GM18505 (cell line): ENCODE measurements around the gene LRRTM3.

Source experiments
- ATAC-seq: cut with Tn5 transposase; IDR thresholded peaks from one replicate; pipeline ENCODE4 v1.9.1; 2021; ENCODE audit not compliant: unreplicated experiment
- POLR2A ChIP-seq: IDR thresholded peaks from 4 replicates; pipeline ENCODE4 v1.6.1; 2011; ENCODE audit warnings: borderline replicate concordance; ENCODE audit not compliant: insufficient read depth, insufficient read length; ENCODE audit errors: extremely low read depth

LRRTM3 gene

DNA sequence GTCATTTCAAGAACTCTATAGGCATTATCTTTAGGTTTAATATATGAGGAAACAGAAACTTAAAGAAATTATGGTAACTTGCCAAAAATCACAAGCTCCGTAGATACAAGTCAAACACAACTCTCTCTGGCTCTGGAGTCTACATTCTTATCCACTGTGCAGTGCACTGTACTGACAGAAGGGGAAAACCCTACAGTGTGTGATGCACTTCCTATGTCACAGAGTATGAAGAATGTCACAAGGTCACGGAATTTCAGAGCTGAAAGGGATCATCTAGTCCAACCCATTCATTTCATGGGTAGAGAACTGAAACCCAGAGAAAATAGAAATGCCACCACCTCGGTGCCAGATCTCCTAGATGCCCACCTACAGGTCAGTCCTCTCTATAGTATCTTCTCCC lies 86.1 kb downstream of the LRRTM3 start:
- no peak for ATAC-seq
- no peak for TF ChIP-seq POLR2A

GRCh38 chr10:67015225-67015624 lies 89.4 kb downstream of the LRRTM3 start:
- ATAC-seq: no peak
- no peak for TF ChIP-seq POLR2A

DNA sequence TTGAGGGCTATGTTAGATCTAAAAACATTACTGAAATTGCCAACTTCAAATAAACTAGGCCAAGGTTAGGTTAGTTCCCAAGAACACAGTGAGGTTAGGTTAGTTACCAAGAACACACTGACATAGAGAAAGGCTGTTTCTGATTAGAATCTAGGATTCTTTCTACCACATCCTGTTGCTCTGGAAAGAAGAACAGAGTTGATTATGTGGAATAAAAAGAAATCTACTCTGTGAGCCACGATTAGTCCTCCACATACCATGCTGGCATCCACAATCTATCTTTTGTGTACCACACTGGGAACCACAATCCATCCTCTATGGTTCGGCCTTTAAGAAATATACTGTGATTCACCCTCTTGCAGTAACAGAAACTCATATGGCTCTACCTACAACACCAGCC lies 91.4 kb downstream of the LRRTM3 start:
- no peak for ATAC-seq
- no peak for TF ChIP-seq POLR2A

DNA sequence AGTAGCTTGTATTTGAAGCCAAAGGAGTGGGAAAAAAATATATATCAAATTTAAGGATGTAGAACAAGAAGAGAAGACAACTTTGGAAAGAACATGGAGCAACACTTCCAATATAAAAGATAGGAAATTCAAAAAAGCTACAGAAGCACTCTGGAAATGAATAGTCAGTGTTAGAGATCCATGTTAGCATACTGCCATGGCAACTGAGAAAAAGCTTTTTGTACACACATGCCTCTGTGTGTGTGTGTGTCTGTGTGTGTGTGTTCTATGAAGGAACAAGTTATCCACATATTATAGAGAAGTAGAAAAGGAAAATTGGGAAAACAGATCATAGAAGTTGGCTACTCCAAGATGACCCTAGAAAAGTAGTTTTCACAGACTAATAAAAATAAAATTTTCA lies 96.3 kb downstream of the LRRTM3 start:
- no peak for ATAC-seq
- TF ChIP-seq POLR2A: no peak

DNA sequence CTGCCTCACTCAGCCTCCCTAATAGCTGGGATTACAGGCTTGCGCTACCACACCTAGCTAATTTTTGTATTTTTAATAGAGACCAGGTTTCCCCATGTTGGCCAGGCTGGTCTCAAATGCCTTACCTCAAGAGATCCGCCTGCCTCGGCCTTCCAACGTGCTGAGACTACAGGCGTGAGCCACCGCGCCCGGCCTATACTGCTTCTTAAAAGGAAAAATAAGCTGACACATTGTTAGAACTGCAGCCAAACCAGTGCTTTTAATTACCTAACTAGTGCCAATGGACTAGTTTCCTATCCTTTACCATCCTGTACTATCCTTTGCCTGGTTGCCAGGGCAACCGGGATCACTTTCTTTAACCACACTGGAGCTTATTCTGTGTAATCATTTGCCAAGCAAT lies 108.0 kb downstream of the LRRTM3 start:
- no peak for ATAC-seq

GRCh38 chr10:67036808-67037207 lies 111.0 kb downstream of the LRRTM3 start:
- ATAC-seq: no peak
- TF ChIP-seq POLR2A: no peak

More for the DNA sequence above, 108.0 kb downstream of the LRRTM3 start:
- no peak for TF ChIP-seq POLR2A

GRCh38 chr10:67043041-67043440 lies 117.2 kb downstream of the LRRTM3 start:
- no peak for TF ChIP-seq POLR2A
- no peak for ATAC-seq

GRCh38 chr10:67045404-67045803 lies 119.6 kb downstream of the LRRTM3 start:
- TF ChIP-seq POLR2A: no peak
- no peak for ATAC-seq

DNA sequence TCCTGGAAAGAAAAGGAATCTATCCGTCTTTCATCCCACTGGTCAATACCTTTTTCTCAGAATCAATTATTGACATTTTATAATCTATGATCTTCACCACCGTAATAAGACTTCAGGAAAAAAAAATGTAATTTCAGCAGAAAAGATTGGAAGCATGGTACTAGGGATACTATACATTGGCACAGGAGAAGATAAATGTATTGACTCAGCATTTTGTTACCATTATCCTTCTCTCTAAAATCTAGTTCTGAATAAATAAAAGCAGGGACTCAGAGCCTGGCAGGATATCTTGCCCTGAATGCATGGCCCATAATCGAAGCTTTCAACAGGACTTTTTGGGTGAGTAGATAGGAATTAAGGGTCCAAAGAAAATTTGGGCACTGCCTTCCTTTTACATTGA lies 120.7 kb downstream of the LRRTM3 start:
- no peak for TF ChIP-seq POLR2A
- ATAC-seq: no peak

DNA sequence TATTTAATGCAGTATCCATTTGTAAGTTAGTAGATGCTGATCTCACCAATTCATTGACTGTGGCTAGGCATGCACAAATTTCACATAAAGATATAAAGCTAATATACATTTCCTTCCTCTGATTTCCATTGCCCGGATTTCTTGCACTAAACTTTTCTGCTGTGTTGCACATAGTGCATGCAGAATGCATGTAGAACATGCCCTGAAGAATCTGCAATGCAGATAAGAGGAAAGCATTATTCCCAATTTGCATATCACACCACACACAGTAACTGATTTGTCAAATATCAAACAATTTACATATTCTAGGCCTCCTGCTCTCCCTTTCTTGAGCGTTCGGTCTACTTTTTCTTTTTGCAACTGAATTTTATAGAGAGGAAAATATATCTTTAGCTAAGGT lies 124.2 kb downstream of the LRRTM3 start:
- TF ChIP-seq POLR2A: no peak
- ATAC-seq: no peak

DNA sequence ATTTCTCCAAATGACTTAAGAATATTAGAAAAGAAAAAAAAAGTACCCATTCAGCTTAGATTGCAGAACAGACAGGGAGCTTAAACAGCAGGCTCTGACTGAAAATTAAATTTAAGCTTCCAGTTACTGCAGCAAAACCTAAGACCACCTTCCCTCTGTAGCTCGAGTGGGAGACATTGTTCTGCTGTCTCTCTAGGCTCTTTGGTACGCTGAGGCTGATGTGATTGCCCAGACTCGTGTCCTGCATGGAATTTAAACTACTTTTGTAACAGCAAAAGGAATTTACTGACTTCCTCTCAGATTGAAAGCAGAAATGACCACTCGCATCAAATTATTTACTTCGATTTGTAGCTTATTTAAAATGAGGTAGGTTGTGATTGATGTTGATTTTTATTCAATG lies 124.6 kb downstream of the LRRTM3 start:
- no peak for TF ChIP-seq POLR2A
- ATAC-seq: no peak

GRCh38 chr10:67072654-67073053 lies 146.8 kb downstream of the LRRTM3 start:
- ATAC-seq: no peak

GRCh38 chr10:67075491-67075971 lies 149.7 kb downstream of the LRRTM3 start:
- ATAC-seq: no peak

More at GRCh38 chr10:67072654-67073053, 146.8 kb downstream of the LRRTM3 start:
- TF ChIP-seq POLR2A: no peak

GRCh38 chr10:67076144-67076543 lies 150.3 kb downstream of the LRRTM3 start:
- ATAC-seq: no peak
- TF ChIP-seq POLR2A: no peak

More at GRCh38 chr10:67075491-67075971, 149.7 kb downstream of the LRRTM3 start:
- TF ChIP-seq POLR2A: no peak

DNA sequence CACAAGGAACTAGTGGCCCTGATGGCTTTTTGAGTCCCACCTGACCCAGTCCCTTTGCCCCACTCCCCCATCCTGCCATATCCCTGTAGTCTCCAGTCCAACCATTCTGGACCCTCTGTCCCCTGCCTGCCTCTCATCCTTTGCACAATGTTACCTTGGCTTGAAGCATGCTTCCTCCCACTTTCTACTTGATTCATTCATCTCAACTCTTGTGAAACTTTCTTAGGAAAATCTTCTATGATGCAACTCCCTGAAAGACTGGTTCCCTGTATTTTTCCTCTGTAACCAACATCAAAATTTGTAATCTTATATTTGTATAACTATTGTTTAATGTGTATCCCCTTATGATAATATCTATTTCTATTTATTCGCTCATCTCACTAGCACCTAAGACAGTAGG lies 151.5 kb downstream of the LRRTM3 start:
- no peak for TF ChIP-seq POLR2A
- no peak for ATAC-seq
